GM12878 (cell line): ENCODE data around the gene IVD.

Experiments
- CTCF ChIP-seq, 3 experiments: IDR thresholded peaks in 2 of 3; conservative IDR thresholded peaks in 1 of 3; 2 replicates each; pipeline ENCODE4 v1.5.1; 2011; ENCODE audit warnings: low read depth in 3 of 3, low read length in 3 of 3, mild to moderate bottlenecking in 3 of 3, control low read depth in 2 of 3, moderate library complexity in 2 of 3, inconsistent platforms in 1 of 3, mixed read lengths in 1 of 3; ENCODE audit not compliant: control insufficient read depth in 2 of 3, insufficient read depth in 1 of 3; ENCODE audit errors: extremely low read depth in 1 of 3
- POLR2A ChIP-seq: IDR thresholded peaks from 2 replicates; pipeline ENCODE4 v1.6.1; 2011; ENCODE audit warnings: low read depth, mild to moderate bottlenecking, low read length
- TBL1XR1 ChIP-seq: IDR thresholded peaks from 2 replicates; pipeline ENCODE4 v1.6.1; 2012; ENCODE audit warnings: low read depth, low read length, improper control_type of control experiment
- TF ChIP-seq, protein P1 (sequence below): IDR thresholded peaks from 2 replicates; pipeline ENCODE4 v1.6.1; 2012; ENCODE audit warnings: improper control_type of control experiment, low read depth, low read length; ENCODE audit not compliant: insufficient replicate concordance
- TF ChIP-seq, protein P2 (sequence below): fragments of 450-650 bp; IDR thresholded peaks from 2 replicates; pipeline ENCODE4 v1.6.1; 2014; ENCODE audit warnings: mild to moderate bottlenecking

GRCh38 chr15:40454904-40455391 is 49.4 kb downstream of the IVD start:
- TF ChIP-seq CTCF (IDR thresholded peaks at IDR 0.05 in 2 of 3, conservative IDR thresholded peaks at IDR 0.05 in 1 of 3; ENCODE audit: control insufficient read depth in 2 of 3, extremely low read depth in 1 of 3, insufficient read depth in 1 of 3, low read depth in 3 of 3, low read length in 3 of 3) (no peak), POLR2A (no peak), TBL1XR1 (no peak)
- TF ChIP-seq, protein P1, sequence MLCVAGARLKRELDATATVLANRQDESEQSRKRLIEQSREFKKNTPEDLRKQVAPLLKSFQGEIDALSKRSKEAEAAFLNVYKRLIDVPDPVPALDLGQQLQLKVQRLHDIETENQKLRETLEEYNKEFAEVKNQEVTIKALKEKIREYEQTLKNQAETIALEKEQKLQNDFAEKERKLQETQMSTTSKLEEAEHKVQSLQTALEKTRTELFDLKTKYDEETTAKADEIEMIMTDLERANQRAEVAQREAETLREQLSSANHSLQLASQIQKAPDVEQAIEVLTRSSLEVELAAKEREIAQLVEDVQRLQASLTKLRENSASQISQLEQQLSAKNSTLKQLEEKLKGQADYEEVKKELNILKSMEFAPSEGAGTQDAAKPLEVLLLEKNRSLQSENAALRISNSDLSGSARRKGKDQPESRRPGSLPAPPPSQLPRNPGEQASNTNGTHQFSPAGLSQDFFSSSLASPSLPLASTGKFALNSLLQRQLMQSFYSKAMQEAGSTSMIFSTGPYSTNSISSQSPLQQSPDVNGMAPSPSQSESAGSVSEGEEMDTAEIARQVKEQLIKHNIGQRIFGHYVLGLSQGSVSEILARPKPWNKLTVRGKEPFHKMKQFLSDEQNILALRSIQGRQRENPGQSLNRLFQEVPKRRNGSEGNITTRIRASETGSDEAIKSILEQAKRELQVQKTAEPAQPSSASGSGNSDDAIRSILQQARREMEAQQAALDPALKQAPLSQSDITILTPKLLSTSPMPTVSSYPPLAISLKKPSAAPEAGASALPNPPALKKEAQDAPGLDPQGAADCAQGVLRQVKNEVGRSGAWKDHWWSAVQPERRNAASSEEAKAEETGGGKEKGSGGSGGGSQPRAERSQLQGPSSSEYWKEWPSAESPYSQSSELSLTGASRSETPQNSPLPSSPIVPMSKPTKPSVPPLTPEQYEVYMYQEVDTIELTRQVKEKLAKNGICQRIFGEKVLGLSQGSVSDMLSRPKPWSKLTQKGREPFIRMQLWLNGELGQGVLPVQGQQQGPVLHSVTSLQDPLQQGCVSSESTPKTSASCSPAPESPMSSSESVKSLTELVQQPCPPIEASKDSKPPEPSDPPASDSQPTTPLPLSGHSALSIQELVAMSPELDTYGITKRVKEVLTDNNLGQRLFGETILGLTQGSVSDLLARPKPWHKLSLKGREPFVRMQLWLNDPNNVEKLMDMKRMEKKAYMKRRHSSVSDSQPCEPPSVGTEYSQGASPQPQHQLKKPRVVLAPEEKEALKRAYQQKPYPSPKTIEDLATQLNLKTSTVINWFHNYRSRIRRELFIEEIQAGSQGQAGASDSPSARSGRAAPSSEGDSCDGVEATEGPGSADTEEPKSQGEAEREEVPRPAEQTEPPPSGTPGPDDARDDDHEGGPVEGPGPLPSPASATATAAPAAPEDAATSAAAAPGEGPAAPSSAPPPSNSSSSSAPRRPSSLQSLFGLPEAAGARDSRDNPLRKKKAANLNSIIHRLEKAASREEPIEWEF: no peak
- TF ChIP-seq, protein P2, sequence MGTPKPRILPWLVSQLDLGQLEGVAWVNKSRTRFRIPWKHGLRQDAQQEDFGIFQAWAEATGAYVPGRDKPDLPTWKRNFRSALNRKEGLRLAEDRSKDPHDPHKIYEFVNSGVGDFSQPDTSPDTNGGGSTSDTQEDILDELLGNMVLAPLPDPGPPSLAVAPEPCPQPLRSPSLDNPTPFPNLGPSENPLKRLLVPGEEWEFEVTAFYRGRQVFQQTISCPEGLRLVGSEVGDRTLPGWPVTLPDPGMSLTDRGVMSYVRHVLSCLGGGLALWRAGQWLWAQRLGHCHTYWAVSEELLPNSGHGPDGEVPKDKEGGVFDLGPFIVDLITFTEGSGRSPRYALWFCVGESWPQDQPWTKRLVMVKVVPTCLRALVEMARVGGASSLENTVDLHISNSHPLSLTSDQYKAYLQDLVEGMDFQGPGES: no peak
